Left ventricle myocardium superior (tissue), 1 donor: ENCODE results near the gene HASPIN. TPM values are rescaled to one million over a fixed set of nuclear protein-coding genes. Genes with fewer than 3 reads are reported as not detected.

ENCODE experiments used
- ATAC-seq: fragments of 200-7000 bp; cut with Tn5 transposase; one replicate; pipeline ENCODE4 v1.9.1; 2020; ENCODE audit warnings: mild to moderate bottlenecking, moderate library complexity
- DNase-seq: peaks from one replicate; pipeline ENCODE4 v3.0.0-alpha.2; 2020
- intact Hi-C: fragments of 100-400 bp; cut with micrococcal nuclease; formaldehyde crosslinking; loops from one replicate; pipeline ENCODE4 v1.11.0; 2022
- total RNA-seq: library from RNA; stranded (reverse); fragmentation: NEBNext Ultra II Directional; extraction: Animal tissue kit (Norgen Biotek cat#: 25700); gene quantifications from one replicate; pipeline ENCODE4 v1.2.1, GENCODE V29; 2021
- donor health status: DM: no; HTN: yes; CAD: no; lungs with severe emphysema.

HASPIN gene
- total RNA-seq, 1 donor from 2014 or later, result 0.45 TPM

DNA sequence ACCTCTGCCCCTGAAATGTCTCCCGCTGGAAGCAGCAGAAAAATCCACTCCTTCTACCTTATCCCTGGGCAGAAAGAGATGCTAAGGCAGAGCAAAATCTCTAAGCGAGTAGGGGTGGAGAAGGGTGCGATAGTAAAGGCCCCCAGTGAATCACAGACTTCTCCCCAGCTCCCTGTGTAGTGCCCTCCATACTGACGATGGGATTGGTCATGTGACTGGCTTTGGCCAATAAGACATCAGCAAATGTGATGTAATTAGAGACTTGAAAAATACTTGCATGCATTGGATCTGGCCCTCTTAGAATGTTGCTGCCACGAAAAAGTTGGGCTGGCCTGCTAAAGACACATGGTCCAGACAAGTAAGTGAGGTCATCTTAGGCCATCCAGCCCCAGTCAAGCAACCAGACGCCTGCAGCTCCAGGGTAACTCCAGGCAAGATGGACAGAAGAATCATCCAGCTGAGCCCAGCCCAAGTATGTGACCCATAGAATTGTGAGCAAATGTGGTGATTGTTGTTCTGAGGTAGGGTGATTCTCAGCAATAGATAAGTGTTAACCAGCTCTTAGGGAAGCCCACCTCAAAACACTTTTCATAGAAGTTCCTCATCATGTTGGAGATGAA lies 36.0 kb downstream of the HASPIN start:
- ATAC-seq, result no peak

DNA sequence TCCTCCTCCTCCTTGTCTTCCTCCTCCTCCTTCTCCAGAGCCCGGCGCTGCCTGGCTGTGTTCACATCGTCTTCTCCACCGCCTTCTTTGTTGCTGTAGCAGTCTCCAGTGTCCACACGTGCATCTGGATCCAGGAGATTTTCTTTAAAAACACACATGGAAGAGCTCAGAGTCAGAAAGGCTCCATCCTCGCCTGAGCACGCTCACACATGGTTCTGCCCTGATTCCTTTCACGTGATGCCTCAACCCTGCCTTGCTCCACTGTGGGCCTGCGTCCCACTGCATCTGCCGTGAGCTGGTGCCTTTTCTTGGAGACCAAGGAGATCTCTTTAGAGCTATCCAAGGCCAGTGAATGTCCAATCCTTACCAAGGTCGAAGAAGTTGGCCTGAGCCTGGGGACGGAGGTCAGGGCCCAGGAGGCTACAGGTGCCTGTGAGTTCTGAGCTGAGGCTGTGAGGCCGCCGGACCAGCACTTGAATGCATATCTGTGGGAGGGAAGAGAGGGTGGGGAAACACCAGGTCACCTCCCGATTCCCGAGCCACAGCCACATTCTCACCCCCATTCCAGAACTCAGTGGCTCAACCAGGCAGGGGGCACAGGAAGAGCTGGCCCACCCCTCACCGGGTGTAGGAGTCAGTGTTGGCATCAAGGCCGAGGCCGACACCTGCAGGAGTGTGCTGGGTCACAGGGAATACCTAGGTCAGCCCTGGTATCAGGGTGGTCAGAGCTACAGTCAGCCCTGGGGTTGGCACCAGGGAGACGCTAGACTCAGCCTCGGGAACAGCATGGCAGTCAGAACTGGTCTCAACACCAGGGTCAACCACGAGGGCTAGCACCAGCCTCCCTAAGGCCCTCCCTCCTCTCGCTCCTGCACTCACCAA lies 37.6 kb downstream of the HASPIN start:
- no peak for ATAC-seq
- DNase-seq, result no peak
- intact Hi-C loops, result no loop called here

More for the DNA sequence above, 36.0 kb downstream of the HASPIN start:
- DNase-seq, result no peak
- intact Hi-C loops, result no loop called here

DNA sequence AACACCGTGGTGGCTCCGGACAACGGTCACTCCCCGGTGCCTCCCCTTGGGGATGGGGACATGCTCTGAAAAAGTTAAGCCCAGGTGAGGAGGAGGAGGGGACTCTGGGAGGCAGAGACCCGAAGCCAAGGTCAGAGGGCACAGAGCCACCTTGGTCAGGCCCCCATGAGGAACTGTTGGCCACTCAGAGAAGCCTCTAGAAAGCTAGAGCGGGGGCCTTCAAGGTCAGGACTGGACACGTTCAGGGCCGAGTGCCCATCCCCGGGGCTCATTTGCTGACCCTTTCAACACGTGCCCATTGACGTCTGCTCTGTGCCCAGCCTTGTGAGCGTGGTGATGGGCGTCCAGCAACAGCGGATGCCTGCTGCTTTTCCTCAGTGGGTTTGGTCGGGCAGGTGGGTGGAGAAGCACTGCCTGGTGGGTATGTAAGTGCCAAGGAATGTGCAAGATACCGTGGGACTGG lies 38.2 kb downstream of the HASPIN start:
- no peak for ATAC-seq
- intact Hi-C loops, result no loop called here
- DNase-seq, result no peak

DNA sequence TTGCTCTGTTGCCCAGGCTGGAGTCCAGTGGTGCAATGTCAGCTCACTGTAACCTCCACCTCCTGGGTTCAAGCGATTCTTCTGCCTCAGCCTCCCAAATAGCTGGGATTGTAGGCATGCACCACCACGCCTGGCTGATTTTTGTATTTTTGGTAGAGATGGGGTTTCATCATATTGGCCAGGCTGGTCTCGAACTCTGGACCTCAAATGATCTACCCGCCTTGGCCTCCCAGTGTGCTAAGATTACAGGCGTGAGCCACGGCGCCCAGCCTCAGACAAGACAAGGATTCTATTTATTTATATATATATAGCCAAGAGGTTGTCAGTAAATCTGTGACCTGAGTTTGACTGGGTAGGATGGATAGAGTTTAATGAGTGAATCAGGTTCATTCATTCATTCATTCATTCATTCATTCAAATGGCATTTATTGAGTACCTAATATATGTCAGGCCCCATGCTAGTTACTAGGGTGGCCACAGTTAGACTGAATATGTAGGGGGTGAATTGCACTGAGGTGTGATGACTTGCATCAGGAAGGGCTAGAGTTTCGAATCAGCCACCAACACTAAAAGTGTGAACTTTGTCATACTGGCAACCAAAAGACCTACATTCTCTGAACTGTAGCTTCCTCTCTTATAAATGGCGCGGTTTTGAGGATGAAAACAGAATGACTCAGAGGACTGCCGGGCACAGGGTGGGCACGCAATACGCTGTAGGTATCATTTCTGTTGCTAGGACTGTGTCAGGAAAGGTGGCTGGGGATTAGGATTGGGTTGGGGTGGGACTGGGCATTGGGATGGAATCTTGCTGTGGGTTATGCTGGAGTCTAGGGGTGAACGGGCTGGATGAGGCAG lies 39.4 kb downstream of the HASPIN start:
- DNase-seq, result no peak
- intact Hi-C loops, result no loop called here
- ATAC-seq, result no peak

DNA sequence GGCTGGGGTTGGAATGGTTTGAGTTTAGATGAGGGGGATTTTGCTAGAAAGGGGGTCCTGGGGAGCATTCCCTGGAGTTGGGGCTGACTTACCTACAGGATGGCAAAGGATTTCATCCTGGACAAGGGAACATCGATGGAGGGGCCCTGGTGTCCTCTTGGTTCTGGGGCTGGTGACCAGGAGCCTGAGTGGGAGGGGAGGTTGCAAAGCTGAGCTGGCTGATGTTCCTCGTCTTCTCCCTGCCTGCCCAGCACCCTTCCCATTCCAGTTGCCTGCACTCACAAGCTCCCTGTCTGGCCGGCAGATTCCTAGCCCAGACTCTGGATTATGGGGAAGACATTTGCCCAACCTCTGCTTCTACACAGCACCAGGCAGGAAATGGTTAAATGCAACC lies 40.1 kb downstream of the HASPIN start:
- intact Hi-C loops, result no loop called here

DNA sequence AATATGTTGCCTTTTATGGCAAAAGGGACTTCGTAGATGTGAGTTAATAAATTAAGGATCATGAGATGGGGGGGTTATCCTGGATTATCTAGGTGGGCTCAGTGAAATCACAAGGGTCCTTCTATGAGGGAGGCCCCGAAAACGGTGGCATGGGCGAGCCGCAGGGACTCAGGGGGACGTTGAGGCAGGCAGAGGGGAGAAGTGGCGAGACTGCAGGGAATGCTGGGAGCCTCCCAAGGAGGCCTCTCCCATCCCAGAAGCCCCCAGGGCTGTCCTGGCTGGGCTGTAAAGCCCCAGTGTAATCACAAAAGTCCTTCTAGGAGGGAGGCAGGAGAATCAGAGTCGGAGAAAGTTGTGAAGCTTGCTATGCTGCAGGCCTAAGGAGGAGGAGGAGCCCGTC lies 42.3 kb downstream of the HASPIN start:
- ATAC-seq (no peak), DNase-seq (no peak)
- intact Hi-C loops, result no loop called here

More for the DNA sequence above, 40.1 kb downstream of the HASPIN start:
- no peak for DNase-seq
- ATAC-seq, result no peak

DNA sequence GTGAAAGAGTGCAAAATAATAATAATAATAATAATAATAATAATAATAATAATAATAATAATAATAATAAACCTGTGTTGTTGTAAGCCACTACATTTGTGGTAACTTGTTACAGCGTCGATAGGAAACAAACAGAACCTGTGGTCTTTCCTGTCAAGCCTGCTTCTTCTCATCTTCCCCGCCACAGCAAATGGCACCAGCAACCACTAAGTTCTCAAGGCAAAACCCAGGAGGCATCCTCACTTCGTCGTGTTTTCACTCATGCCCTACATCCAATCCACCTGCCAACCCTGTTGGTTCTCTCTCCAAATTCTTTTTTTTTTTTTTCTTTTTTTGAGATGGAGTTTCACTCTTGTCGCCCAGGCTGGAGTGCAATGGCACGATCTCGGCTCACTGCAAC lies 43.1 kb downstream of the HASPIN start:
- ATAC-seq (no peak), DNase-seq (no peak)
- intact Hi-C loops, result no loop called here

DNA sequence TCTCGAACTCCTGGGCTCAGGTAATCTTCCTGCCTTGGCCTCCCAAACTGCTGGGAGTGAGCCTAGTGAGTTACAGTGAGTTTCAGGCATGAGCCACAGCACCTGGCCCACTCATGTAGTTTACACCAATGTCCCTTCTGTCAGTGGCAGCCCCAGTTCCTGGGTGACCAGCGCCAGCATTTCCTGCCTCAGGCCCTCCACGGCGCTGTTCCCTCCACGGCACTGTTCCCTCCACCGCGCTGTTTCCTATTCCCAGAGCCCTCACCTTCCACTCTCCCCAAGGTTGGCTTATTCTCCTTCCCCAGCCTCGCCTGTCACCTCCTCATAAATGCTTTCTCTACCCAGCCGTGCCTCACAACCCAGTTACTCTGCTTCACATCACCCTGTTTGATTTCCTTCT lies 44.6 kb downstream of the HASPIN start:
- ATAC-seq, result no peak
- intact Hi-C loops, result no loop called here
- DNase-seq, result no peak

DNA sequence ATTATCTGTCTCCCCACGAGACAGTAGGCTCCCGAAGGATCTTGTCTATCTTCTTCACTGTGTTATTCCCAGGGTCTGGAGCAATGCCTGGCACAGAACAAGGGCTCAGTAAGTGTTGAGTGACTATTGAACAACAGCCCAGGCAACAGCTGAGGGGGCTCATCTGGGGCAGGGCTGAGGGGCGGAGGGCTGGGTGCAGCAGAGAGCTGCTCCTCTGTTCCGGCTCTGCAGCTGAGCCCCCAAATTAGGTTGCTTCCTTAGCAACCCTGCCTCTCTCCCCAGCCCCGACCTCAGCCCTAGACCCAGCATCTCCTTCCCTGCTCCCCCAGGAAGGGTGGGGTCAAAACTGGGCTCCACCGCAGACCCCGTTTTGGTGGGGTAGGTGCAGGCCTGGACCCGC lies 45.1 kb downstream of the HASPIN start:
- intact Hi-C loops, result no loop called here
- DNase-seq, result no peak
- no peak for ATAC-seq

DNA sequence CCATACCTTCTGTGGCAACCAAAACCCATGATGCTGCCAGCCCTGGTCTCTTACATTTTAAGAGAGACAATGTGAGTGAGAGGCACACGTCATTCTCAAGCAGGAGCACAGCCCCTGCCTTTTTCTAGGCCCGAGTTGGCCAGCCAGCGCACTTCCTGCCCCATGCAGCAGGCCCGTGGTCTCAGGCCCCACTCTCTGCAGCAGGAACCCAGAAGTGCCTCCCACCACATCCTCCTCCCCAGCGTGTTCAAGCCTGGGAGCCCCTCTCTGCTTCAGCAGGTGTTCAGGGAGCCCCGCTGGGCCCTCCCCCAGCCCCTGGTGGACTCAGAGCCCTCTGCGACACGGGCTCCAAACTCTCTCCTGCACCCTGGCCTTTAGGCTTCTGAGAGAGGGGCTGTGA lies 46.8 kb downstream of the HASPIN start:
- no peak for DNase-seq
- ATAC-seq, result no peak
- intact Hi-C loops, result no loop called here

DNA sequence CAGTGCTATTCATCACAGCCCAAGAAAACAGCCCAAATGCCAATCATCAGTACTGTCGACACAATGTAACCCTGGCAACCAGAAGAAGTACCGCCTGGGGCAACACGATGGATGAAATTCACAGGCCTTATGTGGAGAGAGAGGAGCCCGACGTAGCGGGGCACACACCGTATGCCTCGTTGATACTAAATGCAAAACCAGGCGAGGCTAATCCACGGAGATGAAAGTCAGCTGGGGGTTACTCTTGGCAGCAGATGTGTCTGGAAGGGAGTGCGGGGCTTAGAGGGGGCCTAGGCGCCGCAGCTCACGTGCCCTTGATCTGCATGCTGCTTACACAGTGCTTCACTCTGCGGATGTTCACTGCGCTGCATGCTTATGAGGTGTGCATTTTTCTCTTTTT lies 47.4 kb downstream of the HASPIN start:
- DNase-seq, result no peak
- no peak for ATAC-seq
- intact Hi-C loops, result no loop called here

DNA sequence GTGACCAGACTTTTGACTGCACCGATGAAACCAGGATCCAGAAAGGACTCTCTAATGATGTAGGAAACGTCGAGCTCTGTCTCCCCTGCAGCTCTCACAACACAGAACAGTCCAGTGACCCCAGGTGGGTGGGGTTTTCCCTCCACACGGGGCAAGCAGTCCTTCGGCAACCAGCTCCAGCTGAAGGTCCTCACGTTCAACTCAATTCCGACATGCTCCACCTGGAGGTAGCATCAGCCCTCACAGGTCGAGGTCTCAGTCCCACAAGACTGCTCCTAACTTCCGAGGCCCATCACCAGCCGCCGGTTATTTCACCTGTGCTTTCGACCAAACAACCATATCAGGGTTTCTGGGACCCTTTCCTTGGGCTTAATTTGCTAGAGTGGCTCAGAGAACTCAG lies 49.1 kb downstream of the HASPIN start:
- ATAC-seq (no peak), DNase-seq (no peak)
- intact Hi-C loops, result no loop called here

DNA sequence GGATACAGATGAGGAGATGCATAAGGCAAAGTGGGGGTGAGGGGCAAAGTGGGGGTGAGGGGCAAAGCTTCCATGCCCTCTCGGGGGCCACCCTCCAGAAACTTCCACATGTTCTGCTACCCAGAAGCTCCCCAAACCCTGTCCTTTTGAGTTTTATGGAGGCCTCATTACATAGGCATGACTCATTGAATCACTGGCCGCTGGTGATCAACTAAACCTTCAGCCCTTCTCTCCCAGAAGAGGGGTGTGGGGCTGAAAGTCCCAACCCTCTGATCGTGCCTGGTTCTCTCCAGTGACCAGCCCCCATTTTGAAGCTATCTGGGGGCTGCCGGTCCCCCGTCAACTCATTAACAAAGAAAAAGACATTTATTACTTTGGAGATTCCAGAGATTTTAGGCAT lies 49.8 kb downstream of the HASPIN start:
- intact Hi-C loops, result no loop called here
- ATAC-seq, result no peak

DNA sequence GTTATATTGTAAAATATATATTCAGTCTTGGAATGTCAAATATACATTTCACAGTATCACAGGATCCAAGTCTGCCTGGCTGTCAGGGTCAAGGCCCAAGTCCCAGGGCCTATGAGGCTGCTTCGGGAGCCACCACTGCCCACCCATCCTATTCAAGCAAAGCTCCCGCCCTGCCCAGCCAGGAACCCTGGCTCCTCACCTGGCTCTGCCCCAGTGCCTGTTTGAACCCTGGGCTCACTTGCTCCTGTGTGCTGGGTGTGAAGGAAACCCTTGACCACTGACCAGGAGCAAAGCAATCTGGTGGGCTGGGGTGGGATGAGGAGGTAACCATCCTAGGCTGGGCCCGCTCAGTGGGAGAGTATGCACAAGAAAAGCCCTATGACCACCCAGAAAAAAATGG lies 50.3 kb downstream of the HASPIN start:
- DNase-seq, result no peak
- ATAC-seq, result no peak
- intact Hi-C loops, result no loop called here

More for the DNA sequence above, 49.8 kb downstream of the HASPIN start:
- DNase-seq, result no peak

Other genes starting within 250 kb of the HASPIN start
- gene ASPA, start 247.9 kb upstream of the HASPIN start, total RNA-seq, result 3.7 TPM
- gene TRPV3, start 166.1 kb upstream of the HASPIN start, total RNA-seq, result 1.3 TPM
- 3.5 TPM for gene TRPV1, start 114.5 kb upstream of the HASPIN start, total RNA-seq
- 5.1 TPM for gene SHPK, start 87.7 kb upstream of the HASPIN start, total RNA-seq
- gene CTNS, start 87.1 kb upstream of the HASPIN start, total RNA-seq, result 7.1 TPM
- gene TAX1BP3, start 55.3 kb upstream of the HASPIN start, total RNA-seq, result 167 TPM
- gene EMC6, start 55.1 kb upstream of the HASPIN start, total RNA-seq, result 63.4 TPM
- gene P2RX5, start 27.7 kb upstream of the HASPIN start, total RNA-seq, result 16.4 TPM
- gene ITGAE, start 77.3 kb downstream of the HASPIN start, total RNA-seq, result 12.2 TPM
- gene NCBP3, start 122.3 kb downstream of the HASPIN start, total RNA-seq, result 17.8 TPM
- gene CAMKK1, start 169.2 kb downstream of the HASPIN start, total RNA-seq, result 3.4 TPM
- gene P2RX1, start 192.6 kb downstream of the HASPIN start, total RNA-seq, result 0.17 TPM
- gene ATP2A3, start 240.5 kb downstream of the HASPIN start, total RNA-seq, result 5.8 TPM